Neuron (in vitro differentiated cells): Measurements from ENCODE around the gene SH3BP4.
"Not testable (repeated sequence)": the region's sequence is repeated elsewhere in the genome, so short reads cannot be mapped to it uniquely, and the experiment has no call there.

Source experiments
- H2AFZ ChIP-seq: one replicate; pipeline ENCODE4 v1.6.1; 2013; ENCODE audit warnings: low read depth, mild to moderate bottlenecking, inconsistent platforms, low read length, moderate library complexity
- H3K27me3 ChIP-seq: one replicate; pipeline ENCODE4 v1.6.1; 2013; ENCODE audit warnings: low read length; ENCODE audit not compliant: insufficient read depth
- H3K36me3 ChIP-seq: one replicate; pipeline ENCODE4 v1.6.1; 2013; ENCODE audit warnings: low read length; ENCODE audit not compliant: insufficient read depth
- H3K4me1 ChIP-seq: one replicate; pipeline ENCODE4 v1.6.1; 2013; ENCODE audit warnings: low read length; ENCODE audit not compliant: insufficient read depth
- H3K4me3 ChIP-seq: 2 replicates; pipeline ENCODE4 v1.5.1; 2013; ENCODE audit warnings: mild to moderate bottlenecking, low read length, moderate library complexity
- H3K9me3 ChIP-seq: one replicate; pipeline ENCODE4 v1.6.1; 2013; ENCODE audit warnings: low read length

The SH3BP4 gene

GRCh38 chr2:235017441-235017840 is 65.6 kb downstream of the SH3BP4 start:
- H3K4me1 ChIP-seq, result peaks cover under 1% of the 10 kb centered on the region
- H3K9me3 ChIP-seq, result peaks cover 18% of the 10 kb centered on the region
- no peak overlapping the region for H3K4me3 ChIP-seq
- H3K27me3 ChIP-seq, result no peaks in the 10 kb centered on the region
- H3K36me3 ChIP-seq, result peaks cover 27% of the 10 kb centered on the region
- no peak overlapping the region for H2AFZ ChIP-seq

- Histone ChIP-seq H3K4me3 (no peak overlapping the region), H3K36me3 (peaks cover 29% of the 10 kb centered on the region), H3K9me3 (peaks cover 19% of the 10 kb centered on the region), H3K4me1 (no peaks in the 10 kb centered on the region), H2AFZ (no peak overlapping the region), H3K27me3 (no peaks in the 10 kb centered on the region)
These were observed 67.0 kb downstream of the SH3BP4 start for GRCh38 chr2:235018838-235019237.

GRCh38 chr2:235020141-235020540 is 68.3 kb downstream of the SH3BP4 start:
- Histone ChIP-seq H3K36me3 (peaks cover 22% of the 10 kb centered on the region), H3K9me3 (peaks cover 11% of the 10 kb centered on the region)
- not testable (repeated sequence) for H3K27me3 ChIP-seq, H3K4me1 ChIP-seq, H3K4me3 ChIP-seq, H2AFZ ChIP-seq

GRCh38 chr2:235021752-235022151 is 69.9 kb downstream of the SH3BP4 start:
- no peaks in the 10 kb centered on the region for H3K4me1 ChIP-seq
- peaks cover 18% of the 10 kb centered on the region for H3K36me3 ChIP-seq

GRCh38 chr2:235024191-235024860 is 72.5 kb downstream of the SH3BP4 start:
- Histone ChIP-seq H3K36me3 (peaks cover 21% of the 10 kb centered on the region), H3K9me3 (peaks cover 20% of the 10 kb centered on the region), H3K4me1 (no peaks in the 10 kb centered on the region), H3K27me3 (no peaks in the 10 kb centered on the region), H2AFZ (no peak overlapping the region), H3K4me3 (no peak overlapping the region)

More at GRCh38 chr2:235021752-235022151, 69.9 kb downstream of the SH3BP4 start:
- Histone ChIP-seq H2AFZ (no peak overlapping the region), H3K9me3 (peaks cover 5% of the 10 kb centered on the region), H3K27me3 (no peaks in the 10 kb centered on the region), H3K4me3 (no peak overlapping the region)

GRCh38 chr2:235024931-235025773 is 73.3 kb downstream of the SH3BP4 start:
- peaks cover 23% of the 10 kb centered on the region for H3K9me3 ChIP-seq
- no peak overlapping the region for H2AFZ ChIP-seq
- no peaks in the 10 kb centered on the region for H3K27me3 ChIP-seq
- H3K4me3 ChIP-seq, result no peak overlapping the region
- peaks cover 15% of the 10 kb centered on the region for H3K36me3 ChIP-seq
- H3K4me1 ChIP-seq, result no peaks in the 10 kb centered on the region

GRCh38 chr2:235025800-235026536 is 74.2 kb downstream of the SH3BP4 start:
- H3K9me3 ChIP-seq, result peaks cover 23% of the 10 kb centered on the region
- no peaks in the 10 kb centered on the region for H3K27me3 ChIP-seq
- H3K4me1 ChIP-seq, result no peaks in the 10 kb centered on the region
- no peak overlapping the region for H2AFZ ChIP-seq
- H3K4me3 ChIP-seq, result no peak overlapping the region
- H3K36me3 ChIP-seq, result peaks cover 12% of the 10 kb centered on the region

- Histone ChIP-seq H3K36me3 (peaks cover 16% of the 10 kb centered on the region), H2AFZ (no peak overlapping the region), H3K9me3 (peaks cover 23% of the 10 kb centered on the region), H3K27me3 (no peaks in the 10 kb centered on the region), H3K4me1 (no peaks in the 10 kb centered on the region), H3K4me3 (no peak overlapping the region)
These were observed 75.1 kb downstream of the SH3BP4 start for GRCh38 chr2:235026649-235027557.

- no peak overlapping the region for H3K4me3 ChIP-seq
- H3K27me3 ChIP-seq, result no peaks in the 10 kb centered on the region
- H3K36me3 ChIP-seq, result peaks cover 22% of the 10 kb centered on the region
- peaks cover 22% of the 10 kb centered on the region for H3K9me3 ChIP-seq
- no peak overlapping the region for H2AFZ ChIP-seq
- H3K4me1 ChIP-seq, result no peaks in the 10 kb centered on the region
These were observed 75.9 kb downstream of the SH3BP4 start for GRCh38 chr2:235027558-235028214.

GRCh38 chr2:235028646-235029045 is 76.8 kb downstream of the SH3BP4 start:
- Histone ChIP-seq H3K27me3 (no peaks in the 10 kb centered on the region), H3K4me3 (no peak overlapping the region), H3K9me3 (peaks cover 21% of the 10 kb centered on the region), H2AFZ (no peak overlapping the region), H3K36me3 (peaks cover 28% of the 10 kb centered on the region), H3K4me1 (no peaks in the 10 kb centered on the region)

GRCh38 chr2:235029054-235029453 is 77.2 kb downstream of the SH3BP4 start:
- Histone ChIP-seq H2AFZ (no peak overlapping the region), H3K36me3 (peaks cover 29% of the 10 kb centered on the region), H3K4me1 (no peaks in the 10 kb centered on the region), H3K27me3 (no peaks in the 10 kb centered on the region), H3K4me3 (no peak overlapping the region), H3K9me3 (peaks cover 21% of the 10 kb centered on the region)

- H2AFZ ChIP-seq, result no peak overlapping the region
- no peak overlapping the region for H3K4me3 ChIP-seq
- peaks cover 21% of the 10 kb centered on the region for H3K9me3 ChIP-seq
- H3K27me3 ChIP-seq, result no peaks in the 10 kb centered on the region
- H3K4me1 ChIP-seq, result no peaks in the 10 kb centered on the region
- peaks cover 40% of the 10 kb centered on the region for H3K36me3 ChIP-seq
These were observed 78.3 kb downstream of the SH3BP4 start for GRCh38 chr2:235030126-235030525.
